GM18498 (cell line): ENCODE measurements around the gene CDC45.

Experiments used
- ATAC-seq: cut with Tn5 transposase; IDR thresholded peaks from one replicate; pipeline ENCODE4 v1.9.1; 2021; ENCODE audit warnings: mild to moderate bottlenecking, moderate library complexity; ENCODE audit not compliant: unreplicated experiment

The CDC45 gene

GRCh38 chr22:19492504-19493174 is 12.9 kb downstream of the CDC45 start:
- no peak for ATAC-seq

- no peak for ATAC-seq
Measured at GRCh38 chr22:19494001-19494560, 14.4 kb downstream of the CDC45 start.

GRCh38 chr22:19494676-19495173 is 15.0 kb downstream of the CDC45 start:
- no peak for ATAC-seq

- no peak for ATAC-seq
Measured at GRCh38 chr22:19495562-19496323, 16.0 kb downstream of the CDC45 start.

- ATAC-seq, result no peak
Measured at GRCh38 chr22:19496324-19496630, 16.6 kb downstream of the CDC45 start.

GRCh38 chr22:19497245-19497644 is 17.5 kb downstream of the CDC45 start:
- ATAC-seq, result no peak

- no peak for ATAC-seq
Measured at GRCh38 chr22:19498154-19498865, 18.6 kb downstream of the CDC45 start.

- no peak for ATAC-seq
Measured at GRCh38 chr22:19498866-19499190, 19.1 kb downstream of the CDC45 start.

GRCh38 chr22:19499236-19499879 is 19.6 kb downstream of the CDC45 start:
- no peak for ATAC-seq

GRCh38 chr22:19499880-19500242 is 20.1 kb downstream of the CDC45 start:
- ATAC-seq, result no peak

GRCh38 chr22:19501897-19502447 is 22.3 kb downstream of the CDC45 start:
- no peak for ATAC-seq

- no peak for ATAC-seq
Measured at GRCh38 chr22:19503367-19503766, 23.6 kb downstream of the CDC45 start.

- no peak for ATAC-seq
Measured at GRCh38 chr22:19503869-19504268, 24.1 kb downstream of the CDC45 start.

GRCh38 chr22:19504900-19505734 is 25.4 kb downstream of the CDC45 start:
- ATAC-seq, result no peak

GRCh38 chr22:19505735-19506126 is 26.0 kb downstream of the CDC45 start:
- no peak for ATAC-seq

GRCh38 chr22:19506212-19506611 is 26.5 kb downstream of the CDC45 start:
- no peak for ATAC-seq

GRCh38 chr22:19507534-19507861 is 27.8 kb downstream of the CDC45 start:
- no peak for ATAC-seq

GRCh38 chr22:19508024-19508776 is 28.5 kb downstream of the CDC45 start:
- no peak for ATAC-seq

- ATAC-seq, result no peak
Measured at GRCh38 chr22:19509191-19509590, 29.5 kb downstream of the CDC45 start.

GRCh38 chr22:19509923-19510322 is 30.2 kb downstream of the CDC45 start:
- ATAC-seq, result no peak
